Hepatocyte (in vitro differentiated cells): Measurements from ENCODE around the gene NDUFAF4. TPM values are rescaled to one million over a fixed set of nuclear protein-coding genes. Genes with fewer than 3 reads are reported as not detected.

ENCODE experiments used
- DNase-seq: peaks from one replicate; pipeline ENCODE4 v3.0.0-alpha.2; 2016; ENCODE audit warnings: low spot score
- H2AFZ ChIP-seq: fragments of 200-600 bp; sonication (generic); 2 replicates; pipeline ENCODE4 v1.6.0; 2016; ENCODE audit warnings: antibody characterized with exemption, mild to moderate bottlenecking
- H3K27ac ChIP-seq: fragments of 200-600 bp; sonication (generic); 2 replicates; pipeline ENCODE4 v1.5.1; 2016; ENCODE audit warnings: mild to moderate bottlenecking
- H3K27me3 ChIP-seq: fragments of 200-600 bp; sonication (generic); 2 replicates; pipeline ENCODE4 v1.6.1; 2016
- H3K36me3 ChIP-seq: fragments of 200-600 bp; sonication (generic); replicated peaks from 2 replicates; pipeline ENCODE4 v1.5.1; 2016; ENCODE audit warnings: low read depth; ENCODE audit not compliant: insufficient read depth
- H3K4me1 ChIP-seq: fragments of 200-600 bp; sonication (generic); 2 replicates; pipeline ENCODE4 v1.5.1; 2016; ENCODE audit warnings: mild to moderate bottlenecking, moderate library complexity; ENCODE audit not compliant: insufficient read depth
- H3K4me2 ChIP-seq: fragments of 200-600 bp; sonication (generic); 2 replicates; pipeline ENCODE4 v1.6.0; 2016
- H3K4me3 ChIP-seq: fragments of 200-600 bp; sonication (generic); 2 replicates; pipeline ENCODE4 v1.5.1; 2016; ENCODE audit warnings: mild to moderate bottlenecking
- H3K79me2 ChIP-seq: fragments of 200-600 bp; sonication (generic); 2 replicates; pipeline ENCODE4 v1.6.0; 2017; ENCODE audit warnings: mild to moderate bottlenecking
- H3K9me2 ChIP-seq: fragments of 200-600 bp; sonication (generic); replicated peaks from 2 replicates; pipeline ENCODE4 v1.6.0; 2017; ENCODE audit warnings: mild to moderate bottlenecking; ENCODE audit not compliant: insufficient read depth
- H3K9me3 ChIP-seq: fragments of 200-600 bp; sonication (generic); 2 replicates; pipeline ENCODE4 v1.5.1; 2016; ENCODE audit warnings: low read depth, mild to moderate bottlenecking
- H4K20me1 ChIP-seq: fragments of 200-600 bp; sonication (generic); 2 replicates; pipeline ENCODE4 v1.6.0; 2016; ENCODE audit warnings: mild to moderate bottlenecking; ENCODE audit not compliant: insufficient read depth, poor library complexity, severe bottlenecking
- CTCF ChIP-seq: fragments of 200-600 bp; sonication (generic); IDR thresholded peaks from 2 replicates; pipeline ENCODE4 v1.5.1; 2016; ENCODE audit warnings: antibody characterized with exemption, mild to moderate bottlenecking; ENCODE audit not compliant: poor library complexity
- EZH2 ChIP-seq: fragments of 200-600 bp; sonication (generic); IDR thresholded peaks from 2 replicates; pipeline ENCODE4 v1.6.1; 2016; ENCODE audit warnings: antibody characterized with exemption, mild to moderate bottlenecking, borderline replicate concordance
- EZH2phosphoT487 ChIP-seq: fragments of 200-600 bp; sonication (generic); IDR thresholded peaks from one replicate; pipeline ENCODE4 v1.6.1; 2018; ENCODE audit warnings: antibody characterized with exemption, mild to moderate bottlenecking, low read depth, moderate library complexity; ENCODE audit not compliant: unreplicated experiment, severe bottlenecking
- WGBS: methylation state at CpG from one replicate; pipeline ENCODE4 v1.1.6; 2016; ENCODE audit warnings: low lambda C conversion rate; ENCODE audit errors: missing lambda C conversion rate; 5-methylcytosine and 5-hydroxymethylcytosine counted together
- polyA plus RNA-seq: library from polyadenylated mRNA; unstranded; fragments of >200 nt; fragmentation: Nextera tagmentation; extraction: Ambion mirVana; gene quantifications from 2 replicates; pipeline ENCODE4 v1.2.1, GENCODE V29; 2016
- small RNA-seq: library from RNA; depleted of rRNA; stranded (forward); fragments of <200 nt; gene quantifications from one replicate; pipeline ENCODE3, GENCODE V24; 2014
- total RNA-seq: library from RNA; depleted of rRNA; stranded (reverse); fragments of >200 nt; gene quantifications from 2 replicates; pipeline ENCODE4 v1.2.3, GENCODE V29; 2014

NDUFAF4 gene
- total and polyA plus RNA-seq, 2 experiments from 2014 or later, result 39.1 to 62.4 TPM

- Histone ChIP-seq H3K36me3 (no peaks in the 10 kb centered on the region), H3K4me2 (no peak overlapping the region), H3K9me2 (no peaks in the 10 kb centered on the region), H3K27me3 (no peaks in the 10 kb centered on the region), H3K4me3 (no peak overlapping the region), H2AFZ (no peak overlapping the region), H3K79me2 (no peaks in the 10 kb centered on the region), H3K27ac (no peak overlapping the region), H3K9me3 (no peaks in the 10 kb centered on the region), H4K20me1 (no peaks in the 10 kb centered on the region), H3K4me1 (no peaks in the 10 kb centered on the region)
- TF ChIP-seq CTCF, result no peak
- TF ChIP-seq EZH2, result no peak
- no peak for TF ChIP-seq EZH2phosphoT487
- DNase-seq, result no peak
- 73% methylated on average over 2 of the region's 2 CpGs for WGBS
Observed at GRCh38 chr6:96849615-96850014, 48.1 kb downstream of the NDUFAF4 start.

GRCh38 chr6:96844530-96844929 is 53.2 kb downstream of the NDUFAF4 start:
- Histone ChIP-seq H4K20me1 (no peaks in the 10 kb centered on the region), H3K9me2 (no peaks in the 10 kb centered on the region), H3K4me2 (no peak overlapping the region), H3K27ac (no peak overlapping the region), H3K27me3 (no peaks in the 10 kb centered on the region), H3K79me2 (no peaks in the 10 kb centered on the region), H3K9me3 (no peaks in the 10 kb centered on the region), H2AFZ (no peak overlapping the region), H3K4me3 (no peak overlapping the region), H3K36me3 (no peaks in the 10 kb centered on the region), H3K4me1 (peaks cover 4% of the 10 kb centered on the region)
- DNase-seq, result no peak
- TF ChIP-seq EZH2, result no peak
- TF ChIP-seq EZH2phosphoT487, result no peak
- TF ChIP-seq CTCF, result no peak

- Histone ChIP-seq H3K79me2 (no peaks in the 10 kb centered on the region), H3K27ac (no peak overlapping the region), H3K27me3 (no peaks in the 10 kb centered on the region), H2AFZ (no peak overlapping the region), H3K9me3 (no peaks in the 10 kb centered on the region), H3K36me3 (no peaks in the 10 kb centered on the region), H4K20me1 (no peaks in the 10 kb centered on the region), H3K4me2 (no peak overlapping the region), H3K9me2 (no peaks in the 10 kb centered on the region), H3K4me1 (peaks cover 4% of the 10 kb centered on the region), H3K4me3 (no peak overlapping the region)
- no peak for TF ChIP-seq CTCF
- no peak for TF ChIP-seq EZH2
- TF ChIP-seq EZH2phosphoT487, result no peak
- DNase-seq, result no peak
- WGBS, result 35% methylated on average over 2 of the region's 2 CpGs
Observed at GRCh38 chr6:96841345-96841744, 56.3 kb downstream of the NDUFAF4 start.

Small RNAs within 50 kb of the gene (small RNA-seq; reads per million reads assigned to genes)
- not detected for gene RN7SL509P

Other genes with a start within 250 kb of the NDUFAF4 start
- gene GPR63, start 60.4 kb downstream of the NDUFAF4 start, total RNA-seq, result 6.9 and 7.7 TPM in 2 replicates
- gene GPR63, start 60.4 kb downstream of the NDUFAF4 start, polyA plus RNA-seq, result 1.9 and 2.4 TPM in 2 replicates
- gene KLHL32, start 26.8 kb upstream of the NDUFAF4 start, total RNA-seq, result 0.27 and 2.2 TPM in 2 replicates
- gene KLHL32, start 26.8 kb upstream of the NDUFAF4 start, polyA plus RNA-seq, result 0.79 TPM in 1 of 2 replicates, not detected in the other